GM12878 (cell line): ENCODE measurements around the gene PITX1. TPM values are rescaled to one million over a fixed set of nuclear protein-coding genes. Genes with fewer than 3 reads are reported as not detected.

Experiments used
- ATAC-seq: fragments of 200-7000 bp; cut with Tn5 transposase; 3 replicates; pipeline ENCODE4 v1.9.1; 2020; ENCODE audit warnings: mild to moderate bottlenecking, moderate library complexity
- BruUV-seq: library from RNA; stranded (reverse); fragments of 400-500 nt; replicated peaks from 2 replicates; lab custom pipeline; 2021; lab: Mats Ljungman, UMichigan
- CTCF ChIA-PET: fragments of 300-600 bp; sonication (Branson Sonifier 250); formaldehyde crosslinking; extraction: SDS; loops from one replicate; lab custom pipeline; 2021; ENCODE audit warnings: inconsistent platforms; lab: Yijun Ruan, JAX
- POLR2A ChIA-PET: fragments of 350-600 bp; formaldehyde crosslinking; extraction: SDS; loops from one replicate; lab custom pipeline; 2021; ENCODE audit warnings: inconsistent platforms; lab: Charles Lee
- RAD21 ChIA-PET: fragments of 300-600 bp; sonication (Branson Sonifier 250); formaldehyde crosslinking; loops from one replicate; lab custom pipeline; 2023; ENCODE audit warnings: antibody characterized with exemption; ENCODE audit not compliant: unreplicated experiment; lab: Charles Lee
- SMC1A ChIA-PET: fragments of 300-600 bp; sonication (Branson Sonifier 250); formaldehyde crosslinking; loops from one replicate; lab custom pipeline; 2023; ENCODE audit not compliant: unreplicated experiment, uncharacterized antibody; lab: Charles Lee
- DNase-seq: peaks from one replicate; pipeline ENCODE4 v3.0.0-alpha.2; 2011; ENCODE audit warnings: low read depth, low spot score
- FAIRE-seq: peaks from 3 replicates; lab custom pipeline; 2011; peaks lifted over from hg19 to GRCh38; lab: Jason Lieb, UNC
- H2AFZ ChIP-seq: 2 replicates; pipeline ENCODE4 v1.6.0; 2011; ENCODE audit warnings: low read depth, low read length, control low read depth; ENCODE audit not compliant: control insufficient read depth
- H3K27ac ChIP-seq: 2 replicates; pipeline ENCODE4 v1.5.1; 2011; ENCODE audit warnings: control low read depth; ENCODE audit not compliant: control insufficient read depth, insufficient read depth
- H3K27me3 ChIP-seq, 2 experiments: replicated peaks in 1 of 2; 2 replicates each; pipeline versions ENCODE4 v1.6.0 to v1.6.1; 2011; ENCODE audit warnings: low read length in 1 of 2; ENCODE audit not compliant: control insufficient read depth in 2 of 2, insufficient read depth in 2 of 2
- H3K36me3 ChIP-seq, 2 experiments: 2 replicates each; pipeline ENCODE4 v1.5.1; 2011; ENCODE audit warnings: low read length in 1 of 2; ENCODE audit not compliant: control insufficient read depth in 2 of 2, insufficient read depth in 2 of 2
- H3K4me1 ChIP-seq: 2 replicates; pipeline ENCODE4 v1.6.1; 2011; ENCODE audit warnings: mild to moderate bottlenecking, low read length, moderate library complexity, mixed read lengths; ENCODE audit not compliant: control insufficient read depth, insufficient read depth
- H3K4me2 ChIP-seq: 2 replicates; pipeline ENCODE4 v1.6.0; 2011; ENCODE audit warnings: control low read depth; ENCODE audit not compliant: control insufficient read depth, insufficient read depth
- H3K4me3 ChIP-seq: fragments of 200-600 bp; sonication (generic); 2 replicates; pipeline ENCODE4 v1.5.1; 2016
- H3K79me2 ChIP-seq: 2 replicates; pipeline ENCODE4 v1.6.0; 2011; ENCODE audit warnings: low read length; ENCODE audit not compliant: control insufficient read depth, insufficient read depth
- H3K9ac ChIP-seq: 2 replicates; pipeline ENCODE4 v1.8.0; 2011; ENCODE audit warnings: low read length, control low read depth, mixed read lengths; ENCODE audit not compliant: control insufficient read depth, insufficient read depth
- H3K9me3 ChIP-seq: replicated peaks from 3 replicates; pipeline ENCODE4 v1.5.1; 2011; ENCODE audit warnings: mild to moderate bottlenecking, low read length; ENCODE audit not compliant: control insufficient read depth, insufficient read depth
- H4K20me1 ChIP-seq: 2 replicates; pipeline ENCODE4 v1.6.0; 2011; ENCODE audit not compliant: control insufficient read depth, insufficient read depth
- CEBPZ ChIP-seq: fragments of 150-350 bp; IDR thresholded peaks from 2 replicates; pipeline ENCODE4 v1.6.1; 2016; ENCODE audit warnings: low read depth, low read length
- MYC ChIP-seq: IDR thresholded peaks from 2 replicates; pipeline ENCODE4 v1.6.1; 2011; ENCODE audit warnings: mild to moderate bottlenecking, low read length, moderate library complexity, inconsistent platforms; ENCODE audit not compliant: insufficient read depth, insufficient replicate concordance, insufficient read length, severe bottlenecking
- PBX3 ChIP-seq: IDR thresholded peaks from 2 replicates; pipeline ENCODE4 v1.6.1; 2011; ENCODE audit warnings: mild to moderate bottlenecking, low read depth, low read length, moderate library complexity; ENCODE audit not compliant: insufficient replicate concordance
- POLR2AphosphoS5 ChIP-seq: IDR thresholded peaks from 2 replicates; pipeline ENCODE4 v1.6.1; 2011; ENCODE audit warnings: mild to moderate bottlenecking, low read length, inconsistent platforms
- RAD21 ChIP-seq: IDR thresholded peaks from 2 replicates; pipeline ENCODE4 v1.6.1; 2011; ENCODE audit warnings: mild to moderate bottlenecking, low read depth, low read length, moderate library complexity; ENCODE audit not compliant: insufficient read depth
- WGBS: methylation state at CpG from one replicate; pipeline ENCODE4 v1.1.6; 2016; ENCODE audit warnings: low lambda C conversion rate; ENCODE audit not compliant: insufficient replicate concordance, insufficient coverage; ENCODE audit errors: missing lambda C conversion rate; 5-methylcytosine and 5-hydroxymethylcytosine counted together
- in situ Hi-C: fragments of 300-500 bp; cut with MboI; formaldehyde crosslinking; loops from 9 replicates; pipeline ENCODE4 v1.14.3; 2018; ENCODE audit warnings: mixed read lengths
- intact Hi-C: fragments of 100-400 bp; cut with micrococcal nuclease; formaldehyde crosslinking; loops from one replicate; pipeline ENCODE4 v1.14.2; 2022; ENCODE audit not compliant: unreplicated experiment
- polyA plus RNA-seq, 11 experiments: library from polyadenylated mRNA; depleted of rRNA in 4 of 11; unstranded in 6 of 11; stranded (reverse) in 5 of 11; fragments of >200 nt; fragmentation: Nextera tagmentation in 4 of 11; fragmentation: Illumina TruSeq in 1 of 11; extraction: Ambion mirVana in 4 of 11; extraction: Trizol in 1 of 11; gene quantifications; 1 replicate in 1 of 11; 2 replicates in 10 of 11; pipeline versions ENCODE4 v1.2.1 to v1.2.3, GENCODE V29; 2011 to 2016; ENCODE audit warnings: inconsistent platforms in 2 of 11, missing spikeins in 2 of 11, low read depth in 1 of 11
- total RNA-seq, 4 experiments: library from RNA; depleted of rRNA in 3 of 4; stranded (reverse); fragments of >200 nt in 3 of 4; fragmentation: Illumina TruSeq in 1 of 4; extraction: Trizol in 1 of 4; gene quantifications; 2 replicates each; pipeline versions ENCODE4 v1.2.1 to v1.2.3, GENCODE V29; 2013 to 2021
- TF ChIP-seq, protein P1 (sequence below): fragments of 450-650 bp; formaldehyde crosslinking; IDR thresholded peaks from 2 replicates; pipeline ENCODE4 v1.5.0; 2022; ENCODE audit warnings: mild to moderate bottlenecking, missing genetic modification characterization
- TF ChIP-seq, protein P2 (sequence below): IDR thresholded peaks from 2 replicates; pipeline ENCODE4 v1.6.1; 2012; ENCODE audit warnings: mild to moderate bottlenecking, low read depth, low read length

The PITX1 gene
- total and polyA plus RNA-seq, 10 of the 15 experiments (the other 5 are each of a cell fraction or from before 2014, with no cell fraction given) = 0.16 to 1.1 (median 0.68) TPM; not detected in 5

DNA sequence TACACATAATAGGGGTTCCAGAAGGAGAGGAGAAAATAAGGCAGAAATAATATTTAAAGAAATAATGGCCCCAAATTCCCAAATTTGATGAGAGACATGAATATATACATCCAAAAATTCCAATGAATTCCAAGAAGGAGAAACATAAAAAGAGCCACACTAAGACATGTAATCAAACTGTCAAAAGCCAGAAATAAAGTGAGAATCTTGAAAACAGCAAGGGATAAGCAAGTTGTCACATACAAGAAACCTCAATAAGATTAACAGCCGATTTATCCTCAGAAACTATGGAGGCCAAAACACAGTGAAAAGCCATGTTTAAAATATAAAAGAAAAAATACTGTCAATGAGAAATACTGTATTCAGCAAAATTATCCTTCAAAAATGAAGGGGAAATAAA is 51.8 kb downstream of the PITX1 start:
- H3K4me1 ChIP-seq = no peaks in the 10 kb centered on the region
- RAD21 ChIA-PET = no interaction called here
- no peaks in the 10 kb centered on the region; the same call in 1 of the 3 replicates for H3K9me3 ChIP-seq
- no peak overlapping the region for H3K27ac ChIP-seq
- H3K4me3 ChIP-seq = no peak overlapping the region
- no peak for ATAC-seq
- H3K36me3 ChIP-seq = no peaks in the 10 kb centered on the region
- DNase-seq = no peak
- no peak overlapping the region for H3K9ac ChIP-seq
- WGBS = 88% methylated on average over 1 of the region's 1 CpG
- CTCF ChIA-PET = no interaction called here
- intact Hi-C loops = no loop called here
- no peak overlapping the region for H2AFZ ChIP-seq
- SMC1A ChIA-PET = no interaction called here
- H3K4me2 ChIP-seq = no peak overlapping the region
- H3K79me2 ChIP-seq = no peaks in the 10 kb centered on the region
- no peak for FAIRE-seq
- H4K20me1 ChIP-seq = no peaks in the 10 kb centered on the region
- no TSS peak for BruUV-seq
- POLR2A ChIA-PET = no interaction called here
- in situ Hi-C loops = no loop called here
- no peaks in the 10 kb centered on the region for H3K27me3 ChIP-seq
- TF ChIP-seq POLR2AphosphoS5 (no peak), PBX3 (no peak), RAD21 (no peak), CEBPZ (no peak), MYC (no peak)
- TF ChIP-seq, protein P1, sequence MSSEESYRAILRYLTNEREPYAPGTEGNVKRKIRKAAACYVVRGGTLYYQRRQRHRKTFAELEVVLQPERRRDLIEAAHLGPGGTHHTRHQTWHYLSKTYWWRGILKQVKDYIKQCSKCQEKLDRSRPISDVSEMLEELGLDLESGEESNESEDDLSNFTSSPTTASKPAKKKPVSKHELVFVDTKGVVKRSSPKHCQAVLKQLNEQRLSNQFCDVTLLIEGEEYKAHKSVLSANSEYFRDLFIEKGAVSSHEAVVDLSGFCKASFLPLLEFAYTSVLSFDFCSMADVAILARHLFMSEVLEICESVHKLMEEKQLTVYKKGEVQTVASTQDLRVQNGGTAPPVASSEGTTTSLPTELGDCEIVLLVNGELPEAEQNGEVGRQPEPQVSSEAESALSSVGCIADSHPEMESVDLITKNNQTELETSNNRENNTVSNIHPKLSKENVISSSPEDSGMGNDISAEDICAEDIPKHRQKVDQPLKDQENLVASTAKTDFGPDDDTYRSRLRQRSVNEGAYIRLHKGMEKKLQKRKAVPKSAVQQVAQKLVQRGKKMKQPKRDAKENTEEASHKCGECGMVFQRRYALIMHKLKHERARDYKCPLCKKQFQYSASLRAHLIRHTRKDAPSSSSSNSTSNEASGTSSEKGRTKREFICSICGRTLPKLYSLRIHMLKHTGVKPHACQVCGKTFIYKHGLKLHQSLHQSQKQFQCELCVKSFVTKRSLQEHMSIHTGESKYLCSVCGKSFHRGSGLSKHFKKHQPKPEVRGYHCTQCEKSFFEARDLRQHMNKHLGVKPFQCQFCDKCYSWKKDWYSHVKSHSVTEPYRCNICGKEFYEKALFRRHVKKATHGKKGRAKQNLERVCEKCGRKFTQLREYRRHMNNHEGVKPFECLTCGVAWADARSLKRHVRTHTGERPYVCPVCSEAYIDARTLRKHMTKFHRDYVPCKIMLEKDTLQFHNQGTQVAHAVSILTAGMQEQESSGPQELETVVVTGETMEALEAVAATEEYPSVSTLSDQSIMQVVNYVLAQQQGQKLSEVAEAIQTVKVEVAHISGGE = no peak
- TF ChIP-seq, protein P2, sequence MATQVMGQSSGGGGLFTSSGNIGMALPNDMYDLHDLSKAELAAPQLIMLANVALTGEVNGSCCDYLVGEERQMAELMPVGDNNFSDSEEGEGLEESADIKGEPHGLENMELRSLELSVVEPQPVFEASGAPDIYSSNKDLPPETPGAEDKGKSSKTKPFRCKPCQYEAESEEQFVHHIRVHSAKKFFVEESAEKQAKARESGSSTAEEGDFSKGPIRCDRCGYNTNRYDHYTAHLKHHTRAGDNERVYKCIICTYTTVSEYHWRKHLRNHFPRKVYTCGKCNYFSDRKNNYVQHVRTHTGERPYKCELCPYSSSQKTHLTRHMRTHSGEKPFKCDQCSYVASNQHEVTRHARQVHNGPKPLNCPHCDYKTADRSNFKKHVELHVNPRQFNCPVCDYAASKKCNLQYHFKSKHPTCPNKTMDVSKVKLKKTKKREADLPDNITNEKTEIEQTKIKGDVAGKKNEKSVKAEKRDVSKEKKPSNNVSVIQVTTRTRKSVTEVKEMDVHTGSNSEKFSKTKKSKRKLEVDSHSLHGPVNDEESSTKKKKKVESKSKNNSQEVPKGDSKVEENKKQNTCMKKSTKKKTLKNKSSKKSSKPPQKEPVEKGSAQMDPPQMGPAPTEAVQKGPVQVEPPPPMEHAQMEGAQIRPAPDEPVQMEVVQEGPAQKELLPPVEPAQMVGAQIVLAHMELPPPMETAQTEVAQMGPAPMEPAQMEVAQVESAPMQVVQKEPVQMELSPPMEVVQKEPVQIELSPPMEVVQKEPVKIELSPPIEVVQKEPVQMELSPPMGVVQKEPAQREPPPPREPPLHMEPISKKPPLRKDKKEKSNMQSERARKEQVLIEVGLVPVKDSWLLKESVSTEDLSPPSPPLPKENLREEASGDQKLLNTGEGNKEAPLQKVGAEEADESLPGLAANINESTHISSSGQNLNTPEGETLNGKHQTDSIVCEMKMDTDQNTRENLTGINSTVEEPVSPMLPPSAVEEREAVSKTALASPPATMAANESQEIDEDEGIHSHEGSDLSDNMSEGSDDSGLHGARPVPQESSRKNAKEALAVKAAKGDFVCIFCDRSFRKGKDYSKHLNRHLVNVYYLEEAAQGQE = no peak
